K562 (cell line): ENCODE measurements around the gene MYO18B. TPM values are rescaled to one million over a fixed set of nuclear protein-coding genes. Genes with fewer than 3 reads are reported as not detected.

Experiments
- ATAC-seq: fragments of 200-7000 bp; cut with Tn5 transposase; 3 replicates; pipeline ENCODE4 v1.9.1; 2020; ENCODE audit warnings: moderate library complexity
- BruUV-seq: library from RNA; stranded (reverse); fragments of 400-500 nt; replicated peaks from 2 replicates; lab custom pipeline; 2021; lab: Mats Ljungman, UMichigan
- CTCF ChIA-PET: fragments of 300-600 bp; formaldehyde crosslinking; extraction: SDS; loops from one replicate; lab custom pipeline; 2021; ENCODE audit warnings: low intra/inter-chr PET ratio; lab: Yijun Ruan, JAX
- POLR2A ChIA-PET: fragments of 300-600, 350-650 bp; sonication (Branson Sonifier 250); formaldehyde crosslinking; extraction: SDS; loops from one replicate; lab custom pipeline; 2021; ENCODE audit warnings: antibody characterized with exemption, inconsistent platforms; lab: Yijun Ruan, JAX
- DNase-seq, 4 experiments: peaks; one replicate each; pipeline versions ENCODE4 v3.0.0 to v3.0.0-alpha.2; 2011 to 2018; ENCODE audit warnings: low spot score in 3 of 4, mixed read lengths in 3 of 4; ENCODE audit errors: extremely low read depth in 1 of 4
- FAIRE-seq: peaks from 2 replicates; lab custom pipeline; 2011; peaks lifted over from hg19 to GRCh38; lab: Jason Lieb, UNC
- H2AFZ ChIP-seq: 2 replicates; pipeline ENCODE4 v1.6.0; 2011; ENCODE audit warnings: low read depth, low read length, control low read depth, inconsistent platforms
- H3K27ac ChIP-seq: fragments of 200-600 bp; 3 replicates; pipeline ENCODE4 v1.8.0; 2011; ENCODE audit warnings: low read depth, mild to moderate bottlenecking, control low read depth, inconsistent platforms, low read length, moderate library complexity, mixed read lengths; ENCODE audit errors: extremely low read depth
- H3K27me3 ChIP-seq, 2 experiments: fragments of 300-600 bp in 1 of 2; 2 replicates in 1 of 2; 3 replicates in 1 of 2; pipeline versions ENCODE4 v1.6.0 to v1.8.0; 2011; ENCODE audit warnings: inconsistent platforms in 2 of 2, low read length in 2 of 2, mild to moderate bottlenecking in 1 of 2, mixed read lengths in 1 of 2, moderate library complexity in 1 of 2; ENCODE audit not compliant: control insufficient read depth in 2 of 2, insufficient read depth in 2 of 2
- H3K36me3 ChIP-seq: fragments of 300-600 bp; 3 replicates; pipeline ENCODE4 v1.8.0; 2011; ENCODE audit warnings: mild to moderate bottlenecking, low read length, inconsistent platforms; ENCODE audit not compliant: control insufficient read depth, insufficient read depth
- H3K4me1 ChIP-seq, 2 experiments: fragments of 200-600 bp in 1 of 2; replicated peaks in 1 of 2; 2 replicates in 1 of 2; 3 replicates in 1 of 2; pipeline versions ENCODE4 v1.5.1 to v1.8.0; 2011; ENCODE audit warnings: inconsistent platforms in 2 of 2, low read length in 2 of 2, mild to moderate bottlenecking in 1 of 2, mixed read lengths in 1 of 2, moderate library complexity in 1 of 2; ENCODE audit not compliant: control insufficient read depth in 2 of 2, insufficient read depth in 2 of 2
- H3K4me2 ChIP-seq: 2 replicates; pipeline ENCODE4 v1.6.1; 2011; ENCODE audit warnings: low read length, control low read depth, inconsistent platforms, mixed read lengths; ENCODE audit not compliant: insufficient read depth
- H3K4me3 ChIP-seq: fragments of 200-600 bp; sonication (generic), shearing (Covaris generic); 2 replicates; pipeline ENCODE4 v1.5.1; 2016; ENCODE audit warnings: control low read depth, inconsistent platforms
- H3K79me2 ChIP-seq: fragments of 200-600 bp; 3 replicates; pipeline ENCODE4 v1.8.0; 2011; ENCODE audit warnings: low read length, inconsistent platforms; ENCODE audit not compliant: control insufficient read depth, insufficient read depth
- H3K9ac ChIP-seq, 2 experiments: 2 replicates each; pipeline versions ENCODE4 v1.6.0 to v1.6.1; 2011; ENCODE audit warnings: low read depth in 2 of 2, low read length in 2 of 2, control low read depth in 1 of 2, inconsistent platforms in 1 of 2, mild to moderate bottlenecking in 1 of 2, mixed read lengths in 1 of 2; ENCODE audit not compliant: insufficient read depth in 1 of 2
- H3K9me1 ChIP-seq: one replicate; pipeline ENCODE4 v1.6.0; 2011; ENCODE audit warnings: inconsistent platforms, mild to moderate bottlenecking, low read length, moderate library complexity; ENCODE audit not compliant: control insufficient read depth, insufficient read depth
- H3K9me3 ChIP-seq: replicated peaks from 2 replicates; pipeline ENCODE4 v1.5.1; 2011; ENCODE audit warnings: low read depth, low read length, inconsistent platforms; ENCODE audit not compliant: control insufficient read depth, insufficient read depth
- H4K20me1 ChIP-seq: replicated peaks from 2 replicates; pipeline ENCODE4 v1.6.1; 2011; ENCODE audit warnings: low read length, inconsistent platforms, mixed read lengths; ENCODE audit not compliant: control insufficient read depth, insufficient read depth
- ARID2 ChIP-seq: fragments of 450-650 bp; IDR thresholded peaks from 2 replicates; pipeline ENCODE4 v1.6.1; 2017; ENCODE audit warnings: antibody characterized with exemption, mild to moderate bottlenecking
- KDM5B ChIP-seq: fragments of 200-600 bp; sonication (generic); IDR thresholded peaks from 2 replicates; pipeline ENCODE4 v1.6.1; 2012; ENCODE audit warnings: low read depth, mild to moderate bottlenecking, moderate library complexity, low read length, control low read depth, inconsistent platforms; ENCODE audit not compliant: insufficient replicate concordance
- KLF10 ChIP-seq: fragments of 250-450 bp; sonication (Bioruptor Pico); IDR thresholded peaks from 2 replicates; pipeline ENCODE4 v1.6.1; 2021; ENCODE audit warnings: matching md5 sums
- MCM3 ChIP-seq: fragments of 450-650 bp; IDR thresholded peaks from 2 replicates; pipeline ENCODE4 v1.6.1; 2016
- NELFE ChIP-seq: IDR thresholded peaks from 2 replicates; pipeline ENCODE4 v1.6.1; 2011; ENCODE audit warnings: mild to moderate bottlenecking; ENCODE audit not compliant: insufficient read depth, insufficient read length
- TEAD1 ChIP-seq, 2 experiments: fragments of 450-650 bp in 1 of 2; sonication (generic) in 1 of 2; formaldehyde crosslinking; IDR thresholded peaks; 2 replicates each; pipeline versions ENCODE4 v1.4.0 to v1.8.0; 2020 to 2022; ENCODE audit warnings: mild to moderate bottlenecking in 2 of 2, missing genetic modification reagents in 1 of 2
- WGBS: fragments of 100-300 bp; shearing (Covaris generic); methylation state at CpG from one replicate; pipeline ENCODE4 v1.1.6; 2016; ENCODE audit warnings: low coverage, mixed read lengths; ENCODE audit not compliant: insufficient coverage; ENCODE audit errors: missing lambda C conversion rate; 5-methylcytosine and 5-hydroxymethylcytosine counted together
- in situ Hi-C: fragments of 300-500 bp; cut with MboI; formaldehyde crosslinking; loops from 4 replicates; pipeline ENCODE4 v1.15.0; 2018; ENCODE audit warnings: inconsistent platforms, mixed read lengths
- intact Hi-C: fragments of 100-400 bp; cut with micrococcal nuclease; formaldehyde crosslinking; loops from 2 replicates; pipeline ENCODE4 v1.14.2; 2022
- polyA plus RNA-seq, 8 experiments: library from polyadenylated mRNA; depleted of rRNA in 4 of 8; stranded (reverse) in 5 of 8; unstranded in 3 of 8; fragments of >200 nt; fragmentation: Nextera tagmentation in 2 of 8; fragmentation: Illumina TruSeq in 1 of 8; extraction: Ambion mirVana in 2 of 8; extraction: Trizol in 1 of 8; gene quantifications; 2 replicates each; pipeline versions ENCODE4 v1.2.1 to v1.2.3, GENCODE V29; 2011 to 2014; ENCODE audit warnings: inconsistent platforms in 1 of 8, missing spikeins in 1 of 8
- total RNA-seq, 7 experiments: library from RNA; depleted of rRNA in 6 of 7; stranded (reverse); fragments of >200 nt in 6 of 7; fragmentation: Illumina TruSeq in 2 of 7; extraction: Trizol in 2 of 7; gene quantifications; 2 replicates each; pipeline versions ENCODE4 v1.2.1 to v1.2.3, GENCODE V29; 2011 to 2021; ENCODE audit warnings: low replicate concordance in 1 of 7

Gene MYO18B
- total and polyA plus RNA-seq, 9 of the 15 experiments (the other 6 are each of a cell fraction or from before 2014, with no cell fraction given), result 0.06 to 7.0 (median 4.3) TPM

- FAIRE-seq, result no peak
- BruUV-seq, result no TSS peak
- POLR2A ChIA-PET, result interaction anchor here (0.7 to 1.3 kb wide), 3 partner anchors 11 to 268 kb away, joined by 3 to 7 read pairs (median 4); partner anchors contain the start of gene MYO18B
- CTCF ChIA-PET, result no interaction called here
- Histone ChIP-seq H4K20me1 (no peaks in the 10 kb centered on the region), H3K79me2 (no peaks in the 10 kb centered on the region), H3K27me3 (no peaks in the 10 kb centered on the region), H2AFZ (no peak overlapping the region), H3K27ac (no peak overlapping the region), H3K4me3 (no peak overlapping the region), H3K9me3 (no peaks in the 10 kb centered on the region), H3K4me2 (no peak overlapping the region), H3K9ac (no peak overlapping the region; a peak in 1 of 4 replicates), H3K4me1 (peaks cover 3 to 17% of the 10 kb centered on the region in 2 experiments; a peak in 4 of 5 replicates), H3K36me3 (no peaks in the 10 kb centered on the region; the same call in 2 of the 3 replicates), H3K9me1 (no peaks in the 10 kb centered on the region)
- ATAC-seq, result no peak
- 62% methylated on average over 17 of the region's 19 CpGs for WGBS
- intact Hi-C loops (loop anchor here (5.0 kb wide), 1 partner anchor 33 kb away; no protein-coding TSS in a partner anchor), in situ Hi-C loops (no loop called here)
- no peak for TF ChIP-seq MCM3
- TF ChIP-seq TEAD1 (CRISPR knock-in tag; IDR thresholded peaks at IDR 0.05), result no peak
- TF ChIP-seq KLF10 (CRISPR knock-in tag), result no peak
- TF ChIP-seq ARID2, result no peak
- TF ChIP-seq NELFE, result no peak
- TF ChIP-seq KDM5B, result no peak
- DNase-seq, result no peak
These were observed 12.7 kb upstream of the MYO18B start for GRCh38 chr22:25729016-25729995.
